ENCODE results near the gene CCSER1.

- TF ChIP-seq CTCF (IDR thresholded peaks at IDR 0.05): no peak
- TF ChIP-seq EP300 (IDR thresholded peaks at IDR 0.05): no peak
- no peak for TF ChIP-seq POLR2AphosphoS5 (IDR thresholded peaks at IDR 0.05)
- no peak for TF ChIP-seq POLR2A (IDR thresholded peaks at IDR 0.05; ENCODE audit: low read depth)
These were observed 863.1 kb downstream of the CCSER1 start for GRCh38 chr4:90990284-90990683.

Measured in esophagus muscularis mucosa (tissue), 4 donors.